HG02623 (cell line): ENCODE data around the gene MYO15B.

Source experiments
- ATAC-seq: cut with Tn5 transposase; IDR thresholded peaks from one replicate; pipeline ENCODE4 v1.9.1; 2021; ENCODE audit warnings: moderate library complexity; ENCODE audit not compliant: unreplicated experiment

Gene MYO15B

GRCh38 chr17:75601057-75601987, 13.7 kb downstream of the MYO15B start:
- ATAC-seq = no peak

GRCh38 chr17:75602644-75603043, 15.0 kb downstream of the MYO15B start:
- ATAC-seq = no peak

- no peak for ATAC-seq
These were observed 15.5 kb downstream of the MYO15B start for GRCh38 chr17:75603123-75603522.

DNA sequence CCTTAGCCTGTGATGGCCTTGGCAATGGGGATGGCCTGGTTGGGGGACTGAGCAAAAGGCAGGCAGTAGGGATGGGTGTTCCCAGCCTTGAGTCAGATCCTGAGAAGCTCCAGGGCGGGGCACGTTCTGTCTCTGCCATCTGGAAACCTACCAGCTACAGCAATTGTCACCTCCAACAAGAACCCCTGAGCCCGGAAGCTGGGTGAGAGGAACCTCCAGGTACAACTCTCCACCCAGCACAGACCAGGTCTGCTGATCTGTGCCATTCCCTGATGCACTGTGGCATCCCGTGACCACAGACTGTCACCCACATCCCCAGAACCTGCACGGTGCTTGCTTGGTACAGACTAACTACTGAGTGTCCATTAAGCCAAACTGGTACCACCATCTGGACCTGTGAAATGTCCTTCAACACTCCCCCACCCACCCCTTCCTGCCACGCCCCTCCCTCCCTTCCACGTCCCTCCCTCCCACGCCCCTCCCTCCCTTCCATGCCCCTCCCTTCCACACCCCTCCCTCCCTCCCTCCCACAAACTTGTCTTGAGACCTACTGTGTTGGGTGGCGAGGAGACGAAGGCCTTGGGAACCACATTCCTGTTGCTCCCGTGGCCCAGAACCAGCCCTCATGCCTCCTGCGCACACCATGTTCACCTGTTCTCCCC, 16.6 kb downstream of the MYO15B start:
- no peak for ATAC-seq

DNA sequence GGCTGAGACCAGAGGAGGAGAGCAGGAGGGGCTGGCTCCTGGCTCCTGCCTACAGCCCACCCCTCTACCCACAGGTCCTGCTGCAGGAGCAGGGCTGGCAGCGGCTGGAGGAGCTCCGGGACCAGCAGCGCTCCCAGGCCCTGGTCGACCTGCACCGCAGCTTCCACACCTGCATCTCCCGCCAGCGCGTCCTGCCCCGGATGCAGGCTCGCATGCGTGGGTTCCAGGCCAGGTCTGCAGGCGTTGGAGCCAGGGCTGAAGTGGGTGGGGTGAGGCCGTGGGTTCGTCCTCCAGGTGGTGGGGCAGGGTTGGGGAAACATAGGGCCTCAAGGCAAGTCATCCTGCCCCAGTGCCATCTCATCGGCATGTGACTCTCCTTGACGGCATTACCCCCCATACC, 18.2 kb downstream of the MYO15B start:
- ATAC-seq = no peak

DNA sequence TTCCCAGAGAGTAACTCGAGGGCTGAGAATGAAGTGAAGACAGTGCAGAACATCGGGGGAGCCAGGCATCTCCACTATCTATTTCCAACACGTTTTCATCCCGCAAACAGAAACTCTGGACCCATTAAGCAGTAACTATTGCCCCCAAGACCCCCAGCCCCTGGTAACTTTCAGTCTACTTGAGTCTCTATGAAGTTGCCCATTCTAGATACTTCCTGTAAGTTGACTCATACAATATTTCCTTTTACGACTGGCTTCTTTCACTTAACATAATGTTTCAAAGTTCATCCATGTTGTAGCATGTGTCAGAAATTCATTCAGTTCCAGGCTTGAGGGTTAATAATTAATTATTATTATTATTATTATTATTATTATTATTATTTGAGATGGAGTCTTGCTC, 19.5 kb downstream of the MYO15B start:
- ATAC-seq = no peak

DNA sequence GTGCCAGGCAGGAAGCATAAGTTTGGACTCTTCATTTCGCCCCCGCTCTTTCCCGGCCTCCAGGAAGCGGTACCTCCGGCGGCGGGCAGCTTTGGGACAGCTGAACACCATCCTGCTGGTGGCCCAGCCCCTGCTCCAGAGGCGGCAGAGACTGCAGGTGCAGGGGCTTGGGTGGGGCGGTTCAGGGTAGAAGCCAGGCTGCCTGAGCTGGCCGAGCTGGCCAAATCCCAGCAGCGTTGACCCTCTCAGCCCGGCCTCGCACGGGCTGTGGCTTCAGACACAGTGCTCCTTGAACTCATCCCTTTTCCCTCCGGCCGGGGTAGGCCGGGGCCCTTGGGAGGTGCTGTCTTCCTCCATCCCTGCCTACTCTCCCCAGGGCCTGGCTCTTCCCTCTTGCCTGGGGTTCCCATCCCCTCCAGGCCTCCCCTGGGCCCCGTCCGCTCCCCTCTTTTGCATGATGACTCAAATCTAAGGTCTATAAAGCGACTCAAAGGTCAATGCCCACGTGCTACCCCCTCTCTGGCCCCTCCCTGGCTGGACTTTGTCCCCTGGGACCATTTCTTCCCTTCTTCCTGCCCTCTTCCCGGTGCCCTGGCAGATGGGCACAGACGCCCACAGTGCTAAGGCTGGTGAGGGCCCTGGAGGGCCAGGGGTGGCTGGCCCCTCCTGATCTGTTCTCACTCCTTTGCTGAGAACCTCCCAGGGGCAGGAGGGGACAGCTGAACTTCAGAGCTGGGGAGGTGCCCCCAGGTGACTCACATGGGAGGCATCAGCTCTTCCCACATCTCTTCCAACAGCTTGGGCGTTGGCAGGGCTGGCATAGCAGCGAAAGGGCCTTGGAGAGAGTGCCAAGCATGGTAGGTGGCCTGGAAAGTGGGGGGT, 22.7 kb downstream of the MYO15B start:
- no peak for ATAC-seq

GRCh38 chr17:75611851-75612429, 24.3 kb downstream of the MYO15B start:
- no peak for ATAC-seq

DNA sequence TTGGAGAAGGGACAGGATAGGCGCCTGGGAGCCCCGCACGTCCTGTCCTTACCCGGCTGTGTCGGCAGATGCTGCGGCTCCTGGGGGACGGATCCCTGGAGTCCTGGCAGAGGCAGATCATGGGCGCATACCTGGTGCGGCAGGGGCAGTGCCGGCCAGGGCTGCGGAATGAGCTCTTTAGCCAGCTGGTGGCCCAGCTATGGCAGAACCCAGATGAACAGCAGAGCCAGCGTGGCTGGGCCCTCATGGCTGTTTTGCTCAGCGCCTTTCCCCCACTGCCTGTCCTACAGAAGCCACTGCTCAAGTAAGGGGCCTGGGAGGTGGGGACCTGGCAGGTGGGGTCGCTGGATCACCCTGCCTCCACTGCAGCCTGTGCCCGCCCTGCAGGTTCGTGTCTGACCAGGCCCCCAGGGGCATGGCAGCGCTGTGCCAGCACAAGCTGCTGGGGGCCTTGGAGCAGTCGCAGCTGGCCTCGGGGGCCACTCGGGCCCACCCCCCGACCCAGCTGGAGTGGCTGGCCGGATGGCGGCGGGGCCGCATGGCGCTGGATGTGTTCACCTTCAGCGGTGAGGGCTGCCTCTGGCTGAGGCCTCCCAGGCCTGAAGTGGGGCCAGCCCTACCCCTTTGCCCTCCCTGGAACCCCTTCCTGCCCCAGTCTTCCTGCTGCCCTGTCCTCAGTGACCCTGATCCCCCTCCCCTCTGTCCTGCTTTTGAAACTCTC, 25.5 kb downstream of the MYO15B start:
- ATAC-seq = no peak

DNA sequence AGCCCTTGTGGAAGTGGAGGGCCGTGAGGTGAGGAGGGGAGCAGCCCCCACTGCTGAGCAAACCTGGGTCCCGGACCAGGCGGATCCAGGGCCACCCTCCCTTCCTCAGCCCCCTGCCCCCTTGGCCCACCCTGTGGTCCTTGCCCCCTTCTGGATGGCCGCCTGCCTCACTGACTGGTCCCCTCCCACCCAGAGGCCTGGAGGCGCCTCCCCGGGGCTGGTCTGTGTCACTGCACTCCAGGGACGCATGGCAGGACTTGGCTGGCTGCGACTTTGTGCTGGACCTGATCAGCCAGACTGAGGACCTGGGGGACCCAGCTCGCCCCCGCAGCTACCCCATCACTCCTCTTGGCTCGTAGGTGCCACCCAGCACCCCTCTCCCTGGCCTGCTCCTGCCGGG, 26.4 kb downstream of the MYO15B start:
- no peak for ATAC-seq

DNA sequence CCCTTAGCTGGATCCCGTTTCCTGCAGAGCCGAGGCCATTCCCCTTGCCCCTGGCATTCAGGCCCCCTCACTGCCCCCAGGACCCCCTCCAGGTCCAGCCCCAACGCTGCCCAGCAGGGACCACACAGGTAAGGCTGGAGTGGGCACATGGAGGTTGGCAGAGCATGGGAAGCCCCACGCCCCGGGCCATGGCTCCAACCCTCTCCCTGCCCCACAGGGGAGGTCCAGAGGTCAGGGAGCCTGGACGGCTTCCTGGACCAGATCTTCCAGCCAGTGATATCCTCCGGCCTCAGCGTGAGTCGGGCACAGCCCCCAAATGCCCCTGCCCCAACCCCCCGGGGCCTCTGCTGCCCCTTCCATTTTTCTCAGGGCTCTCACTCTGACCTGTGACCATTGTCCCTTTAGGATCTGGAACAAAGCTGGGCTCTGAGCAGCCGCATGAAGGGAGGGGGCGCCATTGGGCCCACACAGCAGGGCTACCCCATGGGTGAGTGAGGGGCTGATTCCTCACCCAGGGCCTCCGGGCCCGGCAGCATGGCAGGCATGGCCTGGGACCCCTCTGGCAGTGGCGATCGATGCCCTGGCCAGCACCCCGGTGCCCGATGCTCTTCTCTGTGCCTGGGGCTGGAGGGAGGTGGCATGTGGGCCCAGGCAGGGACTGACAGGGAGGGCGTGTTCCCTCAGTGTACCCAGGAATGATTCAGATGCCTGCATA, 27.1 kb downstream of the MYO15B start:
- ATAC-seq = no peak

- ATAC-seq = no peak
These were observed 27.7 kb downstream of the MYO15B start for GRCh38 chr17:75615301-75615700.

GRCh38 chr17:75616521-75617122, 29.0 kb downstream of the MYO15B start:
- no peak for ATAC-seq

- no peak for ATAC-seq
These were observed 29.6 kb downstream of the MYO15B start for GRCh38 chr17:75617218-75617617.

GRCh38 chr17:75617675-75618074, 30.1 kb downstream of the MYO15B start:
- no peak for ATAC-seq

GRCh38 chr17:75619506-75620431, 32.2 kb downstream of the MYO15B start:
- no peak for ATAC-seq

- no peak for ATAC-seq
These were observed 33.9 kb downstream of the MYO15B start for GRCh38 chr17:75621489-75621888.

GRCh38 chr17:75622076-75622475, 34.5 kb downstream of the MYO15B start:
- ATAC-seq = no peak
